ENCODE measurements around the gene LIN7C.

- TF ChIP-seq CTCF (IDR thresholded peaks at IDR 0.05; ENCODE audit: low read depth, low read length, poor library complexity, severe bottlenecking): no peak
- TF ChIP-seq EZH2phosphoT487 (IDR thresholded peaks at IDR 0.05; ENCODE audit: borderline replicate concordance, low read length): no peak
Measured at GRCh38 chr11:27513389-27513788, 6.8 kb upstream of the LIN7C start.

All from DOHH2 (cell line).